Ovary (tissue), 3 donors: ENCODE data around the gene ISG20.

Source experiments
- CTCF ChIP-seq, 3 donors: fragments of 450-650 bp in 2 of 3; fragments of 200-600 bp in 1 of 3; IDR thresholded peaks; one replicate each; pipeline versions ENCODE4 v1.5.1 to v1.8.0; 2016 to 2022; ENCODE audit warnings: antibody characterized with exemption in 3 of 3, mild to moderate bottlenecking in 1 of 3
- POLR2A ChIP-seq: fragments of 450-650 bp; IDR thresholded peaks from one replicate; pipeline ENCODE4 v1.6.1; 2017; ENCODE audit warnings: antibody characterized with exemption, mild to moderate bottlenecking, moderate library complexity
- donor health status: DM: no; HTN: no; CAD: no.

GRCh38 chr15:88621789-88622604 lies 16.8 kb upstream of the ISG20 start:
- no peak for TF ChIP-seq POLR2A
- no peak for TF ChIP-seq CTCF (IDR thresholded peaks at IDR 0.05)
